CD14-positive monocyte (primary cell): ENCODE measurements around the gene IGFN1. TPM values are rescaled to one million over a fixed set of nuclear protein-coding genes. Genes with fewer than 3 reads are reported as not detected.

ENCODE experiments used
- DNase-seq, 3 donors: peaks; one replicate each; pipeline ENCODE4 v3.0.0-alpha.2; 2011 to 2022
- H2AFZ ChIP-seq: 2 replicates; pipeline ENCODE4 v1.6.0; 2012; ENCODE audit warnings: mild to moderate bottlenecking, low read depth, low read length, inconsistent platforms; ENCODE audit not compliant: insufficient read depth, poor library complexity, severe bottlenecking
- H3K27ac ChIP-seq, 2 donors: 1 replicate in 1 of 2; 2 replicates in 1 of 2; pipeline ENCODE4 v1.5.1; 2012 to 2013; ENCODE audit warnings: low read length in 2 of 2, control low read depth in 1 of 2, inconsistent platforms in 1 of 2, low read depth in 1 of 2, mild to moderate bottlenecking in 1 of 2
- H3K27me3 ChIP-seq, 2 donors: one replicate each; pipeline versions ENCODE4 v1.6.0 to v1.6.1; 2011 to 2013; ENCODE audit warnings: low read length in 2 of 2; ENCODE audit not compliant: control insufficient read depth in 2 of 2, insufficient read depth in 2 of 2
- H3K36me3 ChIP-seq, 2 donors: replicated peaks in 1 of 2; 1 replicate in 1 of 2; 2 replicates in 1 of 2; pipeline versions ENCODE4 v1.5.1 to v1.6.1; 2012 to 2013; ENCODE audit warnings: low read length in 2 of 2, control low read depth in 1 of 2, inconsistent platforms in 1 of 2, mild to moderate bottlenecking in 1 of 2; ENCODE audit not compliant: insufficient read depth in 2 of 2, control insufficient read depth in 1 of 2
- H3K4me1 ChIP-seq, 2 donors: 1 replicate in 1 of 2; 2 replicates in 1 of 2; pipeline versions ENCODE4 v1.5.1 to v1.6.1; 2012 to 2013; ENCODE audit warnings: low read length in 2 of 2, control low read depth in 1 of 2, inconsistent platforms in 1 of 2, mild to moderate bottlenecking in 1 of 2, moderate library complexity in 1 of 2; ENCODE audit not compliant: insufficient read depth in 2 of 2, control insufficient read depth in 1 of 2
- H3K4me2 ChIP-seq: replicated peaks from 2 replicates; pipeline ENCODE3; 2012; ENCODE audit warnings: low read length, moderate library complexity, mild to moderate bottlenecking; ENCODE audit not compliant: poor library complexity, severe bottlenecking; ENCODE audit errors: extremely low read depth
- H3K4me3 ChIP-seq, 3 experiments: fragments of 200-600 bp in 1 of 3; sonication (generic) in 1 of 3; replicated peaks in 1 of 3; 1 replicate in 2 of 3; 2 replicates in 1 of 3; pipeline ENCODE4 v1.5.1; 2011 to 2013; ENCODE audit warnings: low read length in 3 of 3, mild to moderate bottlenecking in 3 of 3, control low read depth in 2 of 3, low read depth in 2 of 3, inconsistent platforms in 1 of 3, moderate library complexity in 1 of 3
- H3K79me2 ChIP-seq: 2 replicates; pipeline ENCODE4 v1.6.0; 2012; ENCODE audit warnings: mild to moderate bottlenecking, control low read depth, inconsistent platforms, low read length, moderate library complexity; ENCODE audit not compliant: insufficient read depth
- H3K9ac ChIP-seq: 2 replicates; pipeline ENCODE4 v1.6.0; 2017; ENCODE audit warnings: low read length, mild to moderate bottlenecking; ENCODE audit not compliant: insufficient read depth, poor library complexity, severe bottlenecking
- H3K9me3 ChIP-seq, 2 donors: replicated peaks in 1 of 2; 1 replicate in 1 of 2; 2 replicates in 1 of 2; pipeline versions ENCODE4 v1.5.1 to v1.6.1; 2012 to 2013; ENCODE audit warnings: low read length in 2 of 2, control low read depth in 1 of 2; ENCODE audit not compliant: control insufficient read depth in 1 of 2, insufficient read depth in 1 of 2
- H4K20me1 ChIP-seq: 2 replicates; pipeline ENCODE4 v1.6.0; 2012; ENCODE audit warnings: mild to moderate bottlenecking, low read length, control low read depth, moderate library complexity; ENCODE audit not compliant: insufficient read depth
- H3K27ac Mint-ChIP-seq, 7 donors: one replicate each; pipeline ENCODE4 v1.8.0; 2020; ENCODE audit warnings: mild to moderate bottlenecking in 7 of 7, mixed read lengths in 7 of 7, moderate library complexity in 6 of 7, inconsistent platforms in 2 of 7
- H3K27me3 Mint-ChIP-seq, 3 donors: one replicate each; pipeline ENCODE4 v1.8.0; 2021 to 2022; ENCODE audit warnings: low read depth in 3 of 3, mild to moderate bottlenecking in 3 of 3, mixed read lengths in 3 of 3, moderate library complexity in 3 of 3, inconsistent platforms in 1 of 3
- H3K36me3 Mint-ChIP-seq, 2 donors: one replicate each; pipeline ENCODE4 v1.8.0; 2020; ENCODE audit warnings: mixed read lengths in 2 of 2, inconsistent platforms in 1 of 2, mild to moderate bottlenecking in 1 of 2
- H3K4me1 Mint-ChIP-seq: one replicate; pipeline ENCODE4 v1.8.0; 2020; ENCODE audit warnings: mild to moderate bottlenecking, mixed read lengths
- H3K4me3 Mint-ChIP-seq, 2 donors: one replicate each; pipeline ENCODE4 v1.8.0; 2020; ENCODE audit warnings: mild to moderate bottlenecking in 2 of 2, mixed read lengths in 2 of 2, moderate library complexity in 1 of 2
- H3K9me3 Mint-ChIP-seq, 7 donors: one replicate each; pipeline ENCODE4 v1.8.0; 2020 to 2022; ENCODE audit warnings: mixed read lengths in 7 of 7, mild to moderate bottlenecking in 6 of 7, moderate library complexity in 6 of 7, inconsistent platforms in 2 of 7
- CTCF ChIP-seq: fragments of 200-600 bp; IDR thresholded peaks from one replicate; pipeline ENCODE4 v1.8.0; 2022; ENCODE audit warnings: antibody characterized with exemption, mild to moderate bottlenecking
- WGBS: methylation state at CpG from one replicate; pipeline ENCODE4 v1.1.5; 2013; ENCODE audit warnings: missing lambda C conversion rate; ENCODE audit not compliant: insufficient coverage; 5-methylcytosine and 5-hydroxymethylcytosine counted together
- intact Hi-C, 2 donors: fragments of 100-400 bp; cut with micrococcal nuclease; formaldehyde crosslinking; loops; one replicate each; pipeline versions ENCODE4 v1.15.0 to v1.15.1; 2023
- polyA plus RNA-seq, 3 donors: library from polyadenylated mRNA; depleted of rRNA in 1 of 3; unstranded in 2 of 3; stranded (reverse) in 1 of 3; fragments of 300-500 nt in 2 of 3; fragments of >200 nt in 1 of 3; fragmentation: Illumina TruSeq in 2 of 3; gene quantifications; 1 replicate in 2 of 3; 2 replicates in 1 of 3; pipeline ENCODE4 v1.2.3, GENCODE V29; 2012 to 2021

The IGFN1 gene
- polyA plus RNA-seq, 3 donors: not detected

GRCh38 chr1:201277441-201277840 is 86.8 kb downstream of the IGFN1 start:
- intact Hi-C loops: no loop called here
- no peak overlapping the region for H2AFZ ChIP-seq
- H3K9me3 Mint-ChIP-seq: peaks cover 0 to 4% (median 0%) of the 10 kb centered on the region in 7 donors
- no peak overlapping the region for H3K9ac ChIP-seq
- H3K4me2 ChIP-seq: no peak overlapping the region
- no peak overlapping the region for H3K27ac Mint-ChIP-seq
- H3K36me3 Mint-ChIP-seq: no peaks in the 10 kb centered on the region
- H3K79me2 ChIP-seq: no peaks in the 10 kb centered on the region
- H3K4me1 Mint-ChIP-seq: no peaks in the 10 kb centered on the region
- no peaks in the 10 kb centered on the region for H3K36me3 ChIP-seq
- peaks cover 22 to 31% (median 28%) of the 10 kb centered on the region in 3 donors for H3K27me3 Mint-ChIP-seq
- no peaks in the 10 kb centered on the region for H4K20me1 ChIP-seq
- H3K4me1 ChIP-seq: no peaks in the 10 kb centered on the region
- 77% methylated on average over 4 of the region's 4 CpGs for WGBS
- H3K27ac ChIP-seq: no peak overlapping the region
- no peak overlapping the region for H3K4me3 Mint-ChIP-seq
- H3K4me3 ChIP-seq: no peak overlapping the region
- H3K27me3 ChIP-seq: peaks cover 9 to 23% of the 10 kb centered on the region in 2 donors
- no peaks in the 10 kb centered on the region for H3K9me3 ChIP-seq
- TF ChIP-seq CTCF: no peak
- no peak for DNase-seq

Other genes with a start within 250 kb of the IGFN1 start
- 1 to 10 TPM in 1 of 3 donors, under 1 TPM in 2; 0.18 to 9.8 (median 0.30) TPM for gene KIF21B, start 167.1 kb upstream of the IGFN1 start, polyA plus RNA-seq
- gene CACNA1S, start 78.4 kb upstream of the IGFN1 start, polyA plus RNA-seq: not detected
- not detected for gene ASCL5, start 63.6 kb upstream of the IGFN1 start, polyA plus RNA-seq
- 10 to 100 TPM; 13.6 to 43.6 (median 22.4) TPM for gene TMEM9, start 36.4 kb upstream of the IGFN1 start, polyA plus RNA-seq
- not detected for gene PKP1, start 92.7 kb downstream of the IGFN1 start, polyA plus RNA-seq
- gene TNNT2, start 186.9 kb downstream of the IGFN1 start, polyA plus RNA-seq: not detected
- gene LAD1, start 208.5 kb downstream of the IGFN1 start, polyA plus RNA-seq: not detected
- not detected for gene TNNI1, start 230.9 kb downstream of the IGFN1 start, polyA plus RNA-seq